ENCODE data around the gene FUT1. TPM values are rescaled to one million over a fixed set of nuclear protein-coding genes. Genes with fewer than 3 reads are reported as not detected.

Gene FUT1
- total and polyA plus RNA-seq, 10 of the 15 experiments (the other 5 are each of a cell fraction or from before 2014, with no cell fraction given), result 0.01 TPM; not detected in 9

- in situ Hi-C loops (cut with MboI), result no loop called here
- CTCF ChIA-PET, result no interaction called here
- RAD21 ChIA-PET (ENCODE audit: unreplicated experiment), result interaction anchor here (1.1 kb wide), 1 partner anchor 12 kb away, joined by 3 read pairs; no protein-coding TSS in a partner anchor
Measured at GRCh38 chr19:48755787-48756186, 3.3 kb upstream of the FUT1 start.

GRCh38 chr19:48755084-48755641 lies 2.7 kb upstream of the FUT1 start, which contains the start of gene FGF21:
TSS of gene FGF21 (plus strand) at chr19:48755524. CDS start at chr19:48756237, 713 bp downstream.
- Histone ChIP-seq H3K9me3 (replicated peaks; ENCODE audit: control insufficient read depth, insufficient read depth, low read length) (no peaks in the 10 kb centered on the region), H3K36me3 (ENCODE audit: control insufficient read depth in 2 of 2, insufficient read depth in 2 of 2, low read length in 1 of 2) (no peaks in the 10 kb centered on the region), H3K27ac (ENCODE audit: control insufficient read depth, insufficient read depth) (no peak within 1 kb of the TSS), H3K4me2 (ENCODE audit: control insufficient read depth, insufficient read depth) (no peak within 1 kb of the TSS), H3K27me3 (replicated peaks in 1 of 2; ENCODE audit: control insufficient read depth in 2 of 2, insufficient read depth in 2 of 2, low read length in 1 of 2) (peaks cover 2 to 6% of the 10 kb centered on the region in 2 experiments; a peak in 3 of 4 replicates), H4K20me1 (ENCODE audit: control insufficient read depth, insufficient read depth) (no peaks in the 10 kb centered on the region), H3K4me1 (ENCODE audit: control insufficient read depth, insufficient read depth, low read length) (no peaks in the 10 kb centered on the region), H3K9ac (ENCODE audit: control insufficient read depth, insufficient read depth, low read length) (no peak within 1 kb of the TSS), H3K79me2 (ENCODE audit: control insufficient read depth, insufficient read depth, low read length) (no peaks in the 10 kb centered on the region), H2AFZ (ENCODE audit: control insufficient read depth, low read depth, low read length) (no peak within 1 kb of the TSS), H3K4me3 (no peak within 1 kb of the TSS)
- CTCF ChIA-PET, result no interaction called here
- SMC1A ChIA-PET (ENCODE audit: uncharacterized antibody, unreplicated experiment), result no interaction called here
- BruUV-seq (replicated peaks), result no TSS peak
- RAD21 ChIA-PET (ENCODE audit: unreplicated experiment), result no interaction called here
- no peak for FAIRE-seq
- no peak for ATAC-seq
- DNase-seq (ENCODE audit: low read depth, low spot score), result no peak
- intact Hi-C loops (cut with micrococcal nuclease; ENCODE audit: unreplicated experiment), result no loop called here
- WGBS (ENCODE audit: insufficient coverage, insufficient replicate concordance, low lambda C conversion rate, missing lambda C conversion rate), result 59% methylated on average over 4 of the region's 4 CpGs
- in situ Hi-C loops (cut with MboI), result no loop called here
- POLR2A ChIA-PET, result no interaction called here
- TF ChIP-seq MLLT1 (IDR thresholded peaks at IDR 0.05), result no peak
- no peak for TF ChIP-seq SPI1 (IDR thresholded peaks at IDR 0.05; ENCODE audit: borderline replicate concordance, insufficient read depth, low read depth, low read length)
- TF ChIP-seq LARP7 (IDR thresholded peaks at IDR 0.05), result no peak
- no peak for TF ChIP-seq SUPT20H (IDR thresholded peaks at IDR 0.05; ENCODE audit: borderline replicate concordance, control insufficient read depth, low read depth, low read length)
- no peak for TF ChIP-seq ZBTB11 (CRISPR knock-in tag; IDR thresholded peaks at IDR 0.05)
- no peak for TF ChIP-seq E2F4 (IDR thresholded peaks at IDR 0.05; ENCODE audit: low read depth, low read length)
- no peak for TF ChIP-seq CREM (IDR thresholded peaks at IDR 0.05; ENCODE audit: low read depth)
- TF ChIP-seq NFYA (IDR thresholded peaks at IDR 0.05; ENCODE audit: borderline replicate concordance, low read depth, low read length), result no peak

More at GRCh38 chr19:48755787-48756186, 3.3 kb upstream of the FUT1 start:
- Histone ChIP-seq H3K27me3 (replicated peaks in 1 of 2; ENCODE audit: control insufficient read depth in 2 of 2, insufficient read depth in 2 of 2, low read length in 1 of 2) (peaks cover 2 to 6% of the 10 kb centered on the region in 2 experiments; a peak in 3 of 4 replicates), H3K36me3 (ENCODE audit: control insufficient read depth in 2 of 2, insufficient read depth in 2 of 2, low read length in 1 of 2) (no peaks in the 10 kb centered on the region), H3K4me1 (ENCODE audit: control insufficient read depth, insufficient read depth, low read length) (no peaks in the 10 kb centered on the region), H3K27ac (ENCODE audit: control insufficient read depth, insufficient read depth) (no peak overlapping the region), H2AFZ (ENCODE audit: control insufficient read depth, low read depth, low read length) (no peak overlapping the region), H3K9me3 (replicated peaks; ENCODE audit: control insufficient read depth, insufficient read depth, low read length) (no peaks in the 10 kb centered on the region), H4K20me1 (ENCODE audit: control insufficient read depth, insufficient read depth) (no peaks in the 10 kb centered on the region), H3K4me3 (no peak overlapping the region), H3K4me2 (ENCODE audit: control insufficient read depth, insufficient read depth) (no peak overlapping the region), H3K79me2 (ENCODE audit: control insufficient read depth, insufficient read depth, low read length) (no peaks in the 10 kb centered on the region), H3K9ac (ENCODE audit: control insufficient read depth, insufficient read depth, low read length) (no peak overlapping the region)
- ChIA-PET SMC1A (ENCODE audit: uncharacterized antibody, unreplicated experiment) (no interaction called here), POLR2A (no interaction called here)
- intact Hi-C loops (cut with micrococcal nuclease; ENCODE audit: unreplicated experiment), result no loop called here
- no peak for ATAC-seq
- WGBS (ENCODE audit: insufficient coverage, insufficient replicate concordance, low lambda C conversion rate, missing lambda C conversion rate), result 24% methylated on average over 4 of the region's 5 CpGs
- no TSS peak for BruUV-seq (replicated peaks)
- no peak for DNase-seq (ENCODE audit: low read depth, low spot score)
- TF ChIP-seq MYC (IDR thresholded peaks at IDR 0.05; ENCODE audit: insufficient read depth, insufficient read length, insufficient replicate concordance, low read length, severe bottlenecking), result no peak
- TF ChIP-seq NR2C2 (IDR thresholded peaks at IDR 0.05; ENCODE audit: borderline replicate concordance, control insufficient read depth, insufficient read length, low read depth), result no peak
- TF ChIP-seq NRF1 (conservative IDR thresholded peaks at IDR 0.05; ENCODE audit: low read depth, low read length), result no peak
- no peak for TF ChIP-seq BCL11A (IDR thresholded peaks at IDR 0.05; ENCODE audit: low read depth, low read length)
- TF ChIP-seq ZNF384 (IDR thresholded peaks at IDR 0.05; ENCODE audit: borderline replicate concordance, low read depth, low read length), result no peak
- no peak for TF ChIP-seq NFYA (IDR thresholded peaks at IDR 0.05; ENCODE audit: borderline replicate concordance, low read depth, low read length)
- no peak for FAIRE-seq

Data from GM12878 (cell line).